Dendritic cell treated with granulocyte-macrophage colony-stimulating factor and Interleukin-4, amounts not matched to agents 40 ng/mL and 50 ng/mL, for 4 days (primary cell): Measurements from ENCODE around the gene SHOX.
"Not testable (repeated sequence)": the region's sequence is repeated elsewhere in the genome, so short reads cannot be mapped to it uniquely, and the experiment has no call there.

Experiments used
- H3K27ac Mint-ChIP-seq: one replicate; pipeline ENCODE4 v1.8.0; 2022; ENCODE audit warnings: mild to moderate bottlenecking, mixed read lengths
- H3K27me3 Mint-ChIP-seq: one replicate; pipeline ENCODE4 v1.8.0; 2022; ENCODE audit warnings: mild to moderate bottlenecking, mixed read lengths
- H3K36me3 Mint-ChIP-seq: one replicate; pipeline ENCODE4 v1.8.0; 2022; ENCODE audit warnings: low read depth, mixed read lengths
- H3K4me1 Mint-ChIP-seq: one replicate; pipeline ENCODE4 v1.8.0; 2022; ENCODE audit warnings: low read depth, mixed read lengths
- H3K4me3 Mint-ChIP-seq: one replicate; pipeline ENCODE4 v1.8.0; 2022; ENCODE audit warnings: mild to moderate bottlenecking, moderate library complexity, mixed read lengths
- H3K9me3 Mint-ChIP-seq: one replicate; pipeline ENCODE4 v1.8.0; 2022; ENCODE audit warnings: mixed read lengths
- intact Hi-C: fragments of 100-400 bp; cut with micrococcal nuclease; formaldehyde crosslinking; loops from one replicate; pipeline ENCODE4 v1.15.0; 2022

The SHOX gene

DNA sequence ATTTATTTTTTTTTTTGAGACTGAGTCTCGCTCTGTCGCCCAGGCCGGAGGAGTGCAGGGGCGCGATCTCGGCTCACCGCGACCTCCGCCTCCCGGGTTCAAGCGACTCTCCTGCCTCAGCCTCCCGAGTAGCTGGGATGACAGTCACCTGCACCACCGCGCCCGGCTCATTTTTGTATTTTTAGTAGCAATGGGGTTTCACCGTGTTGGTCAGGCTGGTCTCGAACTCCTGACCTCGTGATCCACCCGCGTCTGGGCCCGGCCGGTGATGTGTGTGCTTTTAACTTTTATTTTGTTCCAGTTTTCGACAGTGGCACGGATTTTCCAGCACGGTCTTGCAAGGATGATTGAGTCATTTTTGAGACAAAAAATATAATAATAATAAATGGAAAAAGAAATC is 21.3 kb downstream of the SHOX start:
- H3K9me3 Mint-ChIP-seq, intact Hi-C loops, H3K4me3 Mint-ChIP-seq: not testable (repeated sequence)

DNA sequence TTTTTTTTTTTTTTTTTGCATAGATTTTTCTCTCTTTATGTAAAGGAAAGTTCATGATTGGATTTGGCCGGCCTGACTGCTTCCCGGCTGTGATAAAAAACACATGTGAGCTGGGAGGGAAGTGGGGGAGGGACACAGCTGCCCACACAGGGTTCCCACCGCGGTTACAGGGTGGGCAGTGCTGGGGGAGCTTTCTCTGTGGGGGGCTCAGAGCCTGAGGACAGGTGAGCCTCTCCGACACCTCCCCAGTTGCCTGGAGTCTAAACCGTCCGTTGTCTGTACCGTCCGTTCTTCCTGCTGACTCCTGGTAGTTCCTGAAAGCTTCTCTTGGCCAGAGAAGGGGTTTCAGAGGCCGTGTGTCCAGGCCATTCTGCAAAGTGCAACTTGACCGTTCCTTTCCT is 21.8 kb downstream of the SHOX start:
- H3K9me3 Mint-ChIP-seq = no peaks in the 10 kb centered on the region
- H3K27me3 Mint-ChIP-seq = peaks cover 18% of the 10 kb centered on the region
- intact Hi-C loops = no loop called here
- H3K36me3 Mint-ChIP-seq = no peaks in the 10 kb centered on the region
- no peak overlapping the region for H3K4me3 Mint-ChIP-seq
- H3K4me1 Mint-ChIP-seq = no peaks in the 10 kb centered on the region
- no peak overlapping the region for H3K27ac Mint-ChIP-seq

More for the DNA sequence above, 21.3 kb downstream of the SHOX start:
- peaks cover 18% of the 10 kb centered on the region for H3K27me3 Mint-ChIP-seq
- not testable (repeated sequence) for H3K4me1 Mint-ChIP-seq, H3K27ac Mint-ChIP-seq, H3K36me3 Mint-ChIP-seq

DNA sequence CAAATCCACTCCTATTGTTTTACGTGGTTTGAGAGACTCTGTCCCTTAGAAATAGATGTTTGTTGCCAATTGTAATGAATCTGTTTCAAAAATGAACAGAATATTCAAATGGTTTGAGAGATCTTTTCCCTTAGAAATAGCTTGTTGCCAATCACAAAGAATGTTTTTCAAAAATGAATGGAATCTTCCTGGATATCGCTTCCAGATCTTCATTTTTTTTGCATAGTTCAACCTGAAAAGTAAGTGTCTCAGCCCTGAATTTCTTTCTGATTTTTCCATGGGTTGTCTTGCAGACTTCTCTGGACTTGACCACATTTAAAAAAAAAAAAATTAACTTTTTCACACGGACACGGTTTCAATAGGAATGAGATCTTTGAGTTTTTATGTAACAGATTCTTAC is 22.7 kb downstream of the SHOX start:
- intact Hi-C loops = no loop called here
- no peak overlapping the region for H3K4me3 Mint-ChIP-seq
- H3K4me1 Mint-ChIP-seq = no peaks in the 10 kb centered on the region
- H3K27ac Mint-ChIP-seq = no peak overlapping the region
- no peaks in the 10 kb centered on the region for H3K9me3 Mint-ChIP-seq
- peaks cover 18% of the 10 kb centered on the region for H3K27me3 Mint-ChIP-seq
- H3K36me3 Mint-ChIP-seq = no peaks in the 10 kb centered on the region

DNA sequence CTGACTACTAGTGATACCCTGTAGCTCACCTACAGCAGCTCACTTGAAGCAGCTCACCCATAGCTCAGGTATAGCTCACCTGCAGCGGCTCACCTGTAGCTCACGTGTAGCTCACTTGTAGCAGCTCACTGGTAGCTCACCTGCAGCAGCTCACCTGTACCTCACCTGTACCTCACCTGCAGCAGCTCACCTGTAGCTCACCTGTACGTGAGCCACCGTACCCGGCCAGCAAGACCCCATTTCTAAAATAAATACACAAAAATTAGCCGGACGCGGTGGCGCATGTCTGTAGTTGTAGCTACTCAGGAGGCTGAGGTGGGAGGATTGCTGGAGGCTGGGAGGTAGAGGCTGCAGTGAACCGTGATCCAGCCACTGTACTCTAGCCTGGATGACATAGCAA is 30.6 kb downstream of the SHOX start:
- Mint-ChIP-seq H3K4me1 (no peaks in the 10 kb centered on the region), H3K9me3 (no peaks in the 10 kb centered on the region), H3K4me3 (no peak overlapping the region), H3K27me3 (peaks cover 6% of the 10 kb centered on the region), H3K27ac (no peak overlapping the region), H3K36me3 (no peaks in the 10 kb centered on the region)
- intact Hi-C loops = no loop called here

DNA sequence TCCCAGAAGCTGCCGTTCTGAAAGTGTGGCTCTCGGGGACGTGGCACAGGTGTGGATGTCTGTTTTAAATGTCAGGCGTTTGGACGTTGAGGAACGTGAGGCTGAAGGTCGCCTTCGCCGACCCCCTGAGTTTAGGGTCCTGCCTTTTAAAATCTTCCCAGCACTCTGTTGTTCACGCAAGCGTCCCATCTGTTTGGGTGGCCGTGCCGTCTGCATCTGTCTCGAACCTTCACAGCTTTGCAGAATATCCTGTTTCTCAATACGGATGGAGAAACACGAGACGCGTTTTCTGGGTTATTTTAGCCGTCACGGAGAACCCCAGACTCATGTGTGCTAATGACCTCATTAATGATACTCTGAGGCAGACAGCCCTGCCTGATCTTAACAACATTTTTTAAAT is 31.5 kb downstream of the SHOX start:
- no peak overlapping the region for H3K4me3 Mint-ChIP-seq
- intact Hi-C loops = no loop called here
- H3K36me3 Mint-ChIP-seq = no peaks in the 10 kb centered on the region
- peaks cover 3% of the 10 kb centered on the region for H3K27me3 Mint-ChIP-seq
- no peaks in the 10 kb centered on the region for H3K4me1 Mint-ChIP-seq
- H3K27ac Mint-ChIP-seq = no peak overlapping the region
- no peaks in the 10 kb centered on the region for H3K9me3 Mint-ChIP-seq

DNA sequence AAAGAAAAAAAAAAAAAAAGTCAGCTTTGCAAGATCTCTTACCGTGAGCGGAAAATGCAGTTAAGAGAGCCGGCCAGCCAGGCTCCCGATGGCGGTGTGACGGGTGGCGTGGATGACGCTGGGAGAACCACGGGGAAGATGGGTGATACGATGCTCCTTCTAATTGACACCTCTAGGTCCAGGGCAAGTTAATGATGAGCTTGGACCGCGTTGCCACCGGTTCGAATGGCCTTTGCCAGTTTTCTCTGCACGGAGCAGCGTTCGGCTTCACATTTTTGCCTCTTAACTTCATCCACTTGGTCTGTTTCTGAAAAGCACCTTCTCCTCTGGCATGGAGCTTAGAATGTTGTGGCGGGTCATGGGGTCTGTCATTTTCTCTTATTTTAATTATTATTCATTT is 33.2 kb downstream of the SHOX start:
- Mint-ChIP-seq H3K36me3 (no peaks in the 10 kb centered on the region), H3K27me3 (peaks cover 4% of the 10 kb centered on the region), H3K27ac (no peak overlapping the region), H3K4me1 (no peaks in the 10 kb centered on the region), H3K4me3 (no peak overlapping the region), H3K9me3 (no peaks in the 10 kb centered on the region)
- intact Hi-C loops = no loop called here

DNA sequence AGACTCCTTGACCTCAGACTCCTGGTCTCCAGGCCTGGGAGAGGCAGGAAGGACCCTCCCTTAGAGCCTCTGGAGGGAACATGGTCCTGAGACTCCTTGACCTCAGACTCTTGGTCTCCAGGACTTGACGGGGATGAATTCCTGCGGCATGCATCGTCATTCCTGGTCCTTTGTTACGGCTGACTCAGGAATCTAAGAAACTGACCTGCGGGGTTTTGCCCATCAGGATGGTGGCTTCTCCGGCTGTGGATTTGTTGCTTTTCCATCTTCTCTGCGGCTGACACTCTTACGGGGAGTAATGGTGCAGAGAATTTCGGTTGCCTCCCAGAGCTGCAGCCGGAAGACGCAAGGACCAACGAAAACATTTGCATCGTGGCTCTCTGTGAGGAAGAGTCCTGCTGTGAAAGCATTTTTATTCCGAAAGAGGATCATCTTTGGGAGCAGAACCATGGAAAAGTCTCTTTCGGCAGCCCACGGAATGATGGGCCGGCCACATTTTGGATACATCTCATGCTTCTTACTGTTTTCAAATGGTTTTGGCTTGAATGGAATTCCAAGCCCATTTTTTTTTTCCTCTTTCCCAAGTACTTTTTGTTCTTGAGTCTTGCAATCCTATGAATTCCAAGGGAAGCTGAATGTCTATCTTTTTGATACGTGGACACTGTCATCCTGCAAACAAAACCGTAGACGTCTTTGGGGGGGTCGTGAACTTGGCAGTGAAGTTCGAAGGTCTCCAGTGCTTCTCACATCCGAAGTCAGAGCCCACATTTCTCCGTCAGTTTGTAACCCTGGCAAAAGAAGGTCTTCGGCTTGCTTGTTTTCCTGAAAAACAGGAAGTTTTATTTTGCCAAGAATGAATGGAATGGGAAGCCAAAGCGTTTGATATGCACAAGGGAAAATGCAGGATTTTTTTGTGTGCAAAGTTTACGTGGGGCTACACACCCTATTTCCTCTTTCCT is 36.5 kb downstream of the SHOX start:
- peaks cover 3% of the 10 kb centered on the region for H3K27me3 Mint-ChIP-seq
- H3K36me3 Mint-ChIP-seq = no peaks in the 10 kb centered on the region
- H3K27ac Mint-ChIP-seq = no peak overlapping the region
- no peak overlapping the region for H3K4me3 Mint-ChIP-seq
- H3K9me3 Mint-ChIP-seq = no peaks in the 10 kb centered on the region
- H3K4me1 Mint-ChIP-seq = no peaks in the 10 kb centered on the region
- intact Hi-C loops = no loop called here

DNA sequence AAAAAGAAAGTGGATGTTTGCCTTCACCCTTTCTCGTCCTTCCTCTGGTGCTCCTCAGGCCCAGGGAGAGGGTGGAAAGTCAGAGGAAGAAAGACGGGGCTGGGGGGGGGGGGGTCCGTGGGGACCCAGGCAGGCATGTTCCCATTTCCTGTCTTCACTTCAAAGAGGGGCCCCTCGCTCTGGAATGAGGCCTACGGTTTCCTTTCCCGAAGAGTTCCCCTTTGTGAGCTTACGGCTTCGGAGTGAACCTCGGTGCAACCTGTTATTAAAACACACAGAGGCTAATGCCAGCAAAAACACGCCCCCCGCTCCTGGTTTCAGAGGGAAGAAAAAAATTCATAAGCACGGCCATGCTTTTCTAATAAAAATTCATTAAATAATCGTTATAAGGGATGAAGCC is 40.1 kb downstream of the SHOX start:
- H3K4me3 Mint-ChIP-seq = no peak overlapping the region
- H3K4me1 Mint-ChIP-seq = no peaks in the 10 kb centered on the region
- H3K27ac Mint-ChIP-seq = no peak overlapping the region
- H3K9me3 Mint-ChIP-seq = no peaks in the 10 kb centered on the region
- H3K36me3 Mint-ChIP-seq = no peaks in the 10 kb centered on the region
- intact Hi-C loops = no loop called here
- H3K27me3 Mint-ChIP-seq = peaks cover 4% of the 10 kb centered on the region

DNA sequence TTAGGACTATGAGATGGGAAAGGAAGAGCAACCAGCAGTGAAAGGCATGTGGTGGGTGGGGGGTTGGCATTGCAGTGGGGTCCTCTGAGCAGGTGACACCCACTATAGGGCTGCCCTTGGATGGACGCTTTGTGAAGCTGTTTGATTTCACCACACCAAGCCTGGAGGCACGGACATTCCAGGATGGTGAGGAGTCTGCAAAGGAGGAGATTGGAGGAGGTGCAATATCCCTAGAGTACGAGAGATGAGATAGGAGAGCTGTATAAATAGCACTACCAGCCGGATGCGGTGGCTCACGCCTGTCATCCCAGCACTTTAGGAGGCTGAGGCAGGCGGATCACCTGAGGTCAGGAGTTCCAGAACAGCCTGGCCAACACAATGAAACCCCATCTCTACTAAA is 42.3 kb downstream of the SHOX start:
- intact Hi-C loops = no loop called here
- H3K9me3 Mint-ChIP-seq = no peaks in the 10 kb centered on the region
- no peak overlapping the region for H3K4me3 Mint-ChIP-seq
- peaks cover 9% of the 10 kb centered on the region for H3K27me3 Mint-ChIP-seq
- no peaks in the 10 kb centered on the region for H3K4me1 Mint-ChIP-seq
- no peak overlapping the region for H3K27ac Mint-ChIP-seq
- no peaks in the 10 kb centered on the region for H3K36me3 Mint-ChIP-seq

DNA sequence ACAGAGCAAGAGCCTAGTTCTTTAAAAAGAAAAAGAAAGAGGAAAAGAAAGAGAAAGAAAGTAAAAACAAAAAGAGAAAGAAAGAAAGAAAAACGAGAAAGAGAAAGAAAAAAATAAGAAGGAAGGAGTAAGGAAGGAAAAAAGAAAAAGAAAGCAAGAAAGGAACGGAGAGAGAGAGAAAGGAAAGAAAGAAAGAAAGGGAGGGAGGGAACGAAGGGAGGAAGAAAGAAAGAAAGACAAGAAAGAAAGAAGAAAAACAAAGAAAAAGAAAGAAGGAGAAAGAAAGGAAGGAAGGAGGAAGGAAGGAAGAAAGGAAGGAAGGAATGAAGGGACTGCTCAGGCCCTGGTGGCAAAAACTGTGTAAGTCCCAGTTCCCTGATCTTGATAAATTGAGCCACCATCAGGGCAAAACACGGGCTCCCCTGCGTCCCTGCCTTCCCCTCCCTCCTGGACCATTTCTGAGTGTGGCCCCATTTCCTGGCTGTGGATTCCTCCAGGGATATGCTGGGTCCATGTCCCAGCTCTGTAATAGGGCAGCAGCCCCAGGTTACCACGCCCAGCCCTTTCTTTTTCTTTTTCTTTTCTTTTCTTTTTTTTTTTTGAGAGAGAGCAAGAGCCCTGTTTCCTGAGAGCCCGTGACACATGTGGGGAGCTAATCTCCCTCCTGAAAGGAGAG is 44.8 kb downstream of the SHOX start:
- intact Hi-C loops = no loop called here
- Mint-ChIP-seq H3K27ac (no peak overlapping the region), H3K36me3 (no peaks in the 10 kb centered on the region), H3K4me3 (no peak overlapping the region), H3K4me1 (no peaks in the 10 kb centered on the region), H3K9me3 (peaks cover 8% of the 10 kb centered on the region), H3K27me3 (peaks cover 15% of the 10 kb centered on the region)

DNA sequence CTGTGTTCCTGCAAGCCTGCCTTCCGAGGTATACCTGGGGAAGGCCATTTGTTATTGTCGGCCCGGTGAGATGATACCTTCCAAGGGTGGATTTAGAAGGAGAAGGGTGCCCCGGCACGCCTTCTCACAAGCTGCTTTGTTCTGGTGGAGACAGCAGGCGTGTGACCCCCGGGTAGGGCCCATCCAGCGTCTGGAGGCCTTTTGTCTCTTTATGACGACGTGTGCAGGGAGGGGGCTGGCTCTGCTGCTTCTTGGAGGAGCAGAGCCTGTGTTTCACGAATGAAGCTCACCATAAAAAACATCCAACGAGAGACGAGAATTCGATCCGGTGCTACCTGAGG is 45.3 kb downstream of the SHOX start:
- Mint-ChIP-seq H3K27me3 (peaks cover 14% of the 10 kb centered on the region), H3K36me3 (no peaks in the 10 kb centered on the region), H3K4me3 (no peak overlapping the region), H3K4me1 (no peaks in the 10 kb centered on the region), H3K9me3 (peaks cover 8% of the 10 kb centered on the region), H3K27ac (no peak overlapping the region)
- intact Hi-C loops = no loop called here

DNA sequence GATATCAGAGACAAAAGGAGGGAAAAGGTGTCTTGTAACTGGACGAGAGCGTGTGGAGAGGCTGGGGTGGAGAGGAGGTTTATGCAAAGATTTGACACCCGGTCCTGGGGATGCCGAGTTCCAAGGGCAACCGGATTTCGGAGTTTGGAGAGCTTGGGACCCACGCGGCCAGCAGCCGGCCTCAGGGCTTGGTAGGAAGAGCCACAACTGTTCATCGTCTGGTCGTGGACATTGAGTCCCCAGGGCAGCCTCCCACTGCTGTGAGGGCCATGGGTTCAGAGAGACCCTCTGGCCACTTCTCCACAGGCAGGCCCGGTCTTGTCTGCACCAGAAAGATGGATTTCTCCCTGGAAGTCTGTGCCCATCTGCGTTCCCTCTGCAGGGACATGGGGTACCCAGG is 46.8 kb downstream of the SHOX start:
- no peak overlapping the region for H3K27ac Mint-ChIP-seq
- H3K9me3 Mint-ChIP-seq = peaks cover 8% of the 10 kb centered on the region

DNA sequence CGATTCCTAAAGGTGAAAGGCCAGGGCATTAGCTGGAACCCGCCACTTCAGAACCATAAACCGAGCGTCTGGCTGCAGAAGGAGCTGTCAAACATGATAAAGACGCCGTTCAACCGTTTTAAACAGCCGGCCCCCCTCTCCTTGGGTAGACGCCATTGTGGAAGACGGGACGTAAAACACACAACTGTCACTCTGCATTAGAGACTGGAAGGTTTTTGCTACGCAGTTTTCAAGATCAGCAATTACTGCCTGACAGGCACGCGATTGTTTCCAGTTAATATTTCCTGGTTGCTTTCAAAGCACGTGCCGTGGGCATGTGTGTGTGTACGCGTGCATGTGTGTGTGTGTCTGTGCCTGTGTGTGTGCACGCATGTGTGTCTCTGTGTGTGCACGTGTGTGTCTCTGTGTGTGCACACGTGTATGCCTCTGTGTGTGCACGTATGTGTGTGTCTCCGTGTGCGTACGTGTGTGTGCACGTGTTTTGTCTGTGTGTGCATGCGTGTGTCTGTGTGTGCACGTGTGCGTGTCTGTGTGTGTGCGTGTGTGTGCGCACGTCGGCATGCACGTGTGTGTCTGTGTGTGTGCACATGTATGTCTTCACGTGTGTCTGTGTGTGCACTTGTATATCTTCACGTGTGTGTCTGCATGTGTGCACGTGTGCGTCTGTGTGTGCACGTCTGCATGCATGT is 48.8 kb downstream of the SHOX start:
- Mint-ChIP-seq H3K27me3 (peaks cover 17% of the 10 kb centered on the region), H3K9me3 (peaks cover 8% of the 10 kb centered on the region), H3K4me1 (no peaks in the 10 kb centered on the region), H3K4me3 (no peak overlapping the region), H3K27ac (no peak overlapping the region), H3K36me3 (no peaks in the 10 kb centered on the region)
- intact Hi-C loops = no loop called here

More for the DNA sequence above, 46.8 kb downstream of the SHOX start:
- H3K4me1 Mint-ChIP-seq = no peaks in the 10 kb centered on the region
- H3K4me3 Mint-ChIP-seq = no peak overlapping the region
- H3K27me3 Mint-ChIP-seq = peaks cover 17% of the 10 kb centered on the region
- intact Hi-C loops = no loop called here
- H3K36me3 Mint-ChIP-seq = no peaks in the 10 kb centered on the region

DNA sequence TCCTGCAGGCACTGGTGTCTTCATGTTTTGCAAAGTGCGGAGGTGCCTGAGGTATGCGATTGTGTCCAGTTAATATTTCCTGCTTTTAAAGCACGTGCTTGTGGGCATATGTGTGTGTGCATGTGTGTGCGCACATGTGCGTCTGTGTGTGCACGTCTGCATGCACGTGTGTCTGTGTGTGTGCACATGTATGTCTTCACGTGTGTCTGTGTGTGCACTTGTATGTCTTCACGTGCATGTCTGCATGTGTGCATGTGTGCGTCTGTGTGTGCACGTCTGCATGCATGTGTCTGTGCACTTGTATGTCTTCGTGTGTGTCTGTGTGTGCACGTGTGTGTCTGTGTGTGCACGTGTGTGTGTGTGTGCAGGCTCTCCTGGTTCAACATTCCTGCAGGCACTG is 49.5 kb downstream of the SHOX start:
- peaks cover 17% of the 10 kb centered on the region for H3K27me3 Mint-ChIP-seq
- H3K36me3 Mint-ChIP-seq = no peaks in the 10 kb centered on the region
- intact Hi-C loops = no loop called here
- no peak overlapping the region for H3K27ac Mint-ChIP-seq
- H3K4me3 Mint-ChIP-seq = no peak overlapping the region
- H3K9me3 Mint-ChIP-seq = peaks cover 8% of the 10 kb centered on the region
- H3K4me1 Mint-ChIP-seq = no peaks in the 10 kb centered on the region
